Ishikawa (cell line): Measurements from ENCODE around the gene ZDHHC12.

ENCODE experiments used
- CEBPB ChIP-seq: IDR thresholded peaks from 2 replicates; pipeline ENCODE4 v1.6.1; 2012
- CREB1 ChIP-seq: IDR thresholded peaks from 2 replicates; pipeline ENCODE4 v1.6.1; 2012; ENCODE audit warnings: low read depth
- EP300 ChIP-seq: IDR thresholded peaks from 2 replicates; pipeline ENCODE4 v1.6.1; 2012; ENCODE audit warnings: borderline replicate concordance
- FOXM1 ChIP-seq: IDR thresholded peaks from 2 replicates; pipeline ENCODE4 v1.6.1; 2012; ENCODE audit warnings: low read depth, borderline replicate concordance
- MAX ChIP-seq: IDR thresholded peaks from 2 replicates; pipeline ENCODE4 v1.6.1; 2012
- NFIC ChIP-seq: IDR thresholded peaks from 2 replicates; pipeline ENCODE4 v1.6.1; 2012
- RAD21 ChIP-seq: IDR thresholded peaks from 2 replicates; pipeline ENCODE4 v1.6.1; 2012; ENCODE audit warnings: low read depth
- TAF1 ChIP-seq: IDR thresholded peaks from 2 replicates; pipeline ENCODE4 v1.6.1; 2012; ENCODE audit warnings: low read depth, mild to moderate bottlenecking
- TCF12 ChIP-seq: IDR thresholded peaks from 2 replicates; pipeline ENCODE4 v1.6.1; 2012; ENCODE audit warnings: low read depth
- YY1 ChIP-seq: IDR thresholded peaks from 2 replicates; pipeline ENCODE4 v1.6.1; 2012; ENCODE audit warnings: low read depth
- ZBTB7A ChIP-seq: IDR thresholded peaks from 2 replicates; pipeline ENCODE4 v1.6.1; 2012; ENCODE audit warnings: low read depth
- TF ChIP-seq, protein P1 (sequence below): IDR thresholded peaks from 2 replicates; pipeline ENCODE4 v1.6.1; 2012; ENCODE audit warnings: low read depth, mild to moderate bottlenecking
- TF ChIP-seq, protein P2 (sequence below): IDR thresholded peaks from 2 replicates; pipeline ENCODE4 v1.6.1; 2012

DNA sequence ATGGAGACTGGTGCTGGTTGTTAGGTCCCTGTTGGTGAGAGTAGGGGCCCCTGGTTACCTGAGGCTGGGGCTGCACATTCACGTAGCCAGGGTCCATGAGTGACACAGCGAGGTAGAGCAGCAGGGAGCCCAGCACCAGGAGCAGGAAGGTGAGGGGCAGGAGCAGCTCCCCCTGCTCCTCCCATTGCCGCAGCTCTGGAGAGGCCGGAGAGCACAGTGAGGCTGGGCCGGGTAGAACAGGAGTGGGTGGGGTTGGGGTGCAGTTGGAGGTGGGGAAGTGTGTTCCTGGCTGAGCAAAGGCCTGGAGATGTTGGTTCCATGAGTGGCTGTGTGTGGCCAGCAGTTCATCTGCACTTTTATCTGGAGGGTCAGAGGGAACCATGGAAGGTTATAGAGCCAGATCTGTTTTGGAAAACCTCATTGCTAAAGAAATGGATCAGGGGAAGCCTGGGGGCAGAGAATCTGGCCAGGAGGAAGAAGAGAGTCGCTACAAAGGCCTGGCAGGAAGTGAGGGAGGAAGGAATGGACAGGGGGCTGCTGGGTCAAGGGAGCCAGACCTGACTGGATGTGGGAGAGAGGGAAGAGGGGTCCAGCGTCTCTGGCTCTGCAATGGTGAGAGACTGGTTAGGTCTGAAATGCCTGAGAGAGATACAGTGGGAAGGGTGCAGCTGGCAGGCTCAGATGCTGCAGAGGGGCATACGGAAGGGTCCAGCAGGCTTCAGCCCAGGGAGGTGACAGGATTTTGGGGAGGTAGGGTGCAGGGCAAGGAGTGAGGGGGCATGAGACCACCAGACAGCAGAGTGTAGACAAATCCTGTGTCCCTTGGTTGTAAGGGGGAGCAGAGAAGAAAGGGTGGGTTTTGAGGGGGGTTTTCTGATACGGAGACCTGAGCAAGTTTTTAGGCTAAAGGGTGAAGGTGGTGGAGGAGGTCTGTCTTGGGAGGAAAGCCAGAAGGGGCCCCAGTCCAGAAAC lies 1.3 kb downstream of the ZDHHC12 start:
- TF ChIP-seq NFIC (no peak), MAX (no peak), ZBTB7A (no peak; the same call in 1 of the 2 replicates), TAF1 (no peak), YY1 (no peak), CEBPB (no peak), FOXM1 (no peak), RAD21 (no peak), TCF12 (no peak), CREB1 (no peak), EP300 (no peak)
- TF ChIP-seq, protein P1, sequence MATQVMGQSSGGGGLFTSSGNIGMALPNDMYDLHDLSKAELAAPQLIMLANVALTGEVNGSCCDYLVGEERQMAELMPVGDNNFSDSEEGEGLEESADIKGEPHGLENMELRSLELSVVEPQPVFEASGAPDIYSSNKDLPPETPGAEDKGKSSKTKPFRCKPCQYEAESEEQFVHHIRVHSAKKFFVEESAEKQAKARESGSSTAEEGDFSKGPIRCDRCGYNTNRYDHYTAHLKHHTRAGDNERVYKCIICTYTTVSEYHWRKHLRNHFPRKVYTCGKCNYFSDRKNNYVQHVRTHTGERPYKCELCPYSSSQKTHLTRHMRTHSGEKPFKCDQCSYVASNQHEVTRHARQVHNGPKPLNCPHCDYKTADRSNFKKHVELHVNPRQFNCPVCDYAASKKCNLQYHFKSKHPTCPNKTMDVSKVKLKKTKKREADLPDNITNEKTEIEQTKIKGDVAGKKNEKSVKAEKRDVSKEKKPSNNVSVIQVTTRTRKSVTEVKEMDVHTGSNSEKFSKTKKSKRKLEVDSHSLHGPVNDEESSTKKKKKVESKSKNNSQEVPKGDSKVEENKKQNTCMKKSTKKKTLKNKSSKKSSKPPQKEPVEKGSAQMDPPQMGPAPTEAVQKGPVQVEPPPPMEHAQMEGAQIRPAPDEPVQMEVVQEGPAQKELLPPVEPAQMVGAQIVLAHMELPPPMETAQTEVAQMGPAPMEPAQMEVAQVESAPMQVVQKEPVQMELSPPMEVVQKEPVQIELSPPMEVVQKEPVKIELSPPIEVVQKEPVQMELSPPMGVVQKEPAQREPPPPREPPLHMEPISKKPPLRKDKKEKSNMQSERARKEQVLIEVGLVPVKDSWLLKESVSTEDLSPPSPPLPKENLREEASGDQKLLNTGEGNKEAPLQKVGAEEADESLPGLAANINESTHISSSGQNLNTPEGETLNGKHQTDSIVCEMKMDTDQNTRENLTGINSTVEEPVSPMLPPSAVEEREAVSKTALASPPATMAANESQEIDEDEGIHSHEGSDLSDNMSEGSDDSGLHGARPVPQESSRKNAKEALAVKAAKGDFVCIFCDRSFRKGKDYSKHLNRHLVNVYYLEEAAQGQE = no peak
- TF ChIP-seq, protein P2, sequence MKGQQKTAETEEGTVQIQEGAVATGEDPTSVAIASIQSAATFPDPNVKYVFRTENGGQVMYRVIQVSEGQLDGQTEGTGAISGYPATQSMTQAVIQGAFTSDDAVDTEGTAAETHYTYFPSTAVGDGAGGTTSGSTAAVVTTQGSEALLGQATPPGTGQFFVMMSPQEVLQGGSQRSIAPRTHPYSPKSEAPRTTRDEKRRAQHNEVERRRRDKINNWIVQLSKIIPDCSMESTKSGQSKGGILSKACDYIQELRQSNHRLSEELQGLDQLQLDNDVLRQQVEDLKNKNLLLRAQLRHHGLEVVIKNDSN = no peak
